OCI-LY3 (cell line): Measurements from ENCODE around the gene IL18.
"Not testable (repeated sequence)": the region's sequence is repeated elsewhere in the genome, so short reads cannot be mapped to it uniquely, and the experiment has no call there.

ENCODE experiments used
- H2AFZ ChIP-seq: fragments of 200-600, 300-600 bp; shearing (Covaris generic); 2 replicates; pipeline ENCODE4 v1.6.0; 2014; ENCODE audit warnings: antibody characterized with exemption, low read depth, low read length
- H3K27ac ChIP-seq: fragments of 200-600, 300-600 bp; sonication (generic); 2 replicates; pipeline ENCODE4 v1.5.1; 2014; ENCODE audit warnings: mild to moderate bottlenecking, low read length, moderate library complexity, mixed read lengths
- H3K27me3 ChIP-seq: fragments of 200-600, 300-600 bp; sonication (generic); 2 replicates; pipeline ENCODE4 v1.6.1; 2014; ENCODE audit warnings: low read depth, low read length, mixed read lengths
- H3K36me3 ChIP-seq: fragments of 200-600, 300-600 bp; sonication (generic); replicated peaks from 2 replicates; pipeline ENCODE3; 2014; ENCODE audit warnings: low read depth, low read length, mixed read lengths
- H3K4me1 ChIP-seq: fragments of 300-600, 200-600 bp; sonication (generic); 2 replicates; pipeline ENCODE4 v1.6.1; 2014; ENCODE audit warnings: low read length, mixed read lengths
- H3K4me2 ChIP-seq: fragments of 200-600, 300-600 bp; sonication (generic); 2 replicates; pipeline ENCODE4 v1.6.1; 2014; ENCODE audit warnings: low read length, mixed read lengths
- H3K4me3 ChIP-seq: fragments of 300-600, 200-600 bp; sonication (generic); 2 replicates; pipeline ENCODE4 v1.5.1; 2014; ENCODE audit warnings: antibody characterized with exemption, mild to moderate bottlenecking, low read length, moderate library complexity
- H3K79me2 ChIP-seq: fragments of 300-600, 200-600 bp; shearing (Covaris generic); 2 replicates; pipeline ENCODE4 v1.6.1; 2014; ENCODE audit warnings: mild to moderate bottlenecking, low read length, mixed read lengths
- H3K9ac ChIP-seq: fragments of 300-600, 200-600 bp; shearing (Covaris generic); 2 replicates; pipeline ENCODE4 v1.6.0; 2014; ENCODE audit warnings: mild to moderate bottlenecking, low read length, moderate library complexity
- H3K9me3 ChIP-seq: fragments of 200-600, 300-600 bp; shearing (Covaris generic); 2 replicates; pipeline ENCODE4 v1.6.1; 2014; ENCODE audit warnings: low read length, mixed read lengths; ENCODE audit not compliant: insufficient read depth
- H4K20me1 ChIP-seq: fragments of 200-600, 300-600 bp; sonication (generic); 2 replicates; pipeline ENCODE4 v1.6.1; 2016; ENCODE audit warnings: low read length, mixed read lengths; ENCODE audit not compliant: insufficient read depth
- EZH2phosphoT487 ChIP-seq: fragments of 200-600 bp; shearing (Covaris generic); IDR thresholded peaks from 2 replicates; pipeline ENCODE4 v1.6.1; 2018; ENCODE audit warnings: antibody characterized with exemption, mixed run types, low read depth
- TF ChIP-seq, protein P1 (sequence below): fragments of 200-600, 300-600 bp; sonication (generic); IDR thresholded peaks from 2 replicates; pipeline ENCODE4 v1.5.1; 2014; ENCODE audit warnings: antibody characterized with exemption, low read length, low read depth

The IL18 gene

DNA sequence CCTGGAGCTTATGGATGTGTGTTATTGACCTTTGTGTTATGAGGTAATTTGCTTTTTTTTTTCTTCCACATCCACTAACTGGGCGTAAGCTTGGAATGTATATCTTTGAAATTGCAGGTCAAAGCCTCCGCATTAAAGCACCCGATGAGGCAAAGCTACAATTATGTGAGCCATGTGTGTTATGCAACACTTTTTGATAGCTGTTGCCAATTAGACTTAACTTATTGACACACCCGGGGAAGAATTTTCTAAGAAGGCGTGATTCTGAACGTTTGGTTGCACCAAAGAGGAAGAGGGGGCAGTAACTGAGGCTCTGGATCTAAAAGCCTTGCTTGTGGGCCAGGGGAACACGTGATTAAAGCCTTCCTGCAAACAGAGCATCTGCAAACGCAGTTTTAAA, 2.7 kb upstream of the IL18 start:
- H3K27ac ChIP-seq, result no peak overlapping the region
- no peaks in the 10 kb centered on the region for H3K36me3 ChIP-seq
- H4K20me1 ChIP-seq, result no peaks in the 10 kb centered on the region
- no peak overlapping the region for H3K9ac ChIP-seq
- peaks cover 21% of the 10 kb centered on the region; the same call in 1 of the 2 replicates for H3K27me3 ChIP-seq
- H2AFZ ChIP-seq, result no peak overlapping the region
- peaks cover 6% of the 10 kb centered on the region; the same call in 1 of the 2 replicates for H3K4me1 ChIP-seq
- no peaks in the 10 kb centered on the region for H3K9me3 ChIP-seq
- no peak overlapping the region for H3K4me3 ChIP-seq
- H3K79me2 ChIP-seq, result no peaks in the 10 kb centered on the region
- H3K4me2 ChIP-seq, result no peak overlapping the region
- TF ChIP-seq, protein P1, sequence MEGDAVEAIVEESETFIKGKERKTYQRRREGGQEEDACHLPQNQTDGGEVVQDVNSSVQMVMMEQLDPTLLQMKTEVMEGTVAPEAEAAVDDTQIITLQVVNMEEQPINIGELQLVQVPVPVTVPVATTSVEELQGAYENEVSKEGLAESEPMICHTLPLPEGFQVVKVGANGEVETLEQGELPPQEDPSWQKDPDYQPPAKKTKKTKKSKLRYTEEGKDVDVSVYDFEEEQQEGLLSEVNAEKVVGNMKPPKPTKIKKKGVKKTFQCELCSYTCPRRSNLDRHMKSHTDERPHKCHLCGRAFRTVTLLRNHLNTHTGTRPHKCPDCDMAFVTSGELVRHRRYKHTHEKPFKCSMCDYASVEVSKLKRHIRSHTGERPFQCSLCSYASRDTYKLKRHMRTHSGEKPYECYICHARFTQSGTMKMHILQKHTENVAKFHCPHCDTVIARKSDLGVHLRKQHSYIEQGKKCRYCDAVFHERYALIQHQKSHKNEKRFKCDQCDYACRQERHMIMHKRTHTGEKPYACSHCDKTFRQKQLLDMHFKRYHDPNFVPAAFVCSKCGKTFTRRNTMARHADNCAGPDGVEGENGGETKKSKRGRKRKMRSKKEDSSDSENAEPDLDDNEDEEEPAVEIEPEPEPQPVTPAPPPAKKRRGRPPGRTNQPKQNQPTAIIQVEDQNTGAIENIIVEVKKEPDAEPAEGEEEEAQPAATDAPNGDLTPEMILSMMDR, result no peak

DNA sequence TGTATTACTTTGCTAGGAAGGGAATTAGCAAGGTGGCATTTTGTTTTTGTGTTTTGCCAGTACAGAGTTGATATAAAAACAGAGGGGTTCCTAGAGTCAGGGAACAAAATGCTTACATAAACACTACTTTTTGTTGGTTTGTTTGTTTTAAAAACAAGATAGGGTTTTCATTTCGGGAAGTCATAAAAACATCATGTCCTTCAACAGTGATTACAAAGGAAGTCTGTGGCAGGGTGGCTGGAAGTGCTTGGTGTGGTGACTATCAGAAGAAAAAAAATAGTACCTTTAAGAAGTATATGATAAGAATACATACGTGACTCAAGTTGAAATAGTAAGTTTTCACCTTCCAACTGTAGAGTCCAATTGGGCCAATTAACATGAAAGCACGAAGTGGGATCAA, 1.2 kb upstream of the IL18 start:
- Histone ChIP-seq H3K79me2 (no peaks in the 10 kb centered on the region), H3K4me1 (peaks cover 6% of the 10 kb centered on the region; the same call in 1 of the 2 replicates), H3K4me3 (no peak overlapping the region), H3K9me3 (no peaks in the 10 kb centered on the region), H4K20me1 (no peaks in the 10 kb centered on the region), H3K27ac (no peak overlapping the region), H3K36me3 (no peaks in the 10 kb centered on the region), H3K4me2 (no peak overlapping the region), H3K27me3 (peaks cover 15% of the 10 kb centered on the region; the same call in 1 of the 2 replicates), H2AFZ (no peak overlapping the region), H3K9ac (no peak overlapping the region)
- TF ChIP-seq, protein P1, result no peak
- no peak for TF ChIP-seq EZH2phosphoT487

DNA sequence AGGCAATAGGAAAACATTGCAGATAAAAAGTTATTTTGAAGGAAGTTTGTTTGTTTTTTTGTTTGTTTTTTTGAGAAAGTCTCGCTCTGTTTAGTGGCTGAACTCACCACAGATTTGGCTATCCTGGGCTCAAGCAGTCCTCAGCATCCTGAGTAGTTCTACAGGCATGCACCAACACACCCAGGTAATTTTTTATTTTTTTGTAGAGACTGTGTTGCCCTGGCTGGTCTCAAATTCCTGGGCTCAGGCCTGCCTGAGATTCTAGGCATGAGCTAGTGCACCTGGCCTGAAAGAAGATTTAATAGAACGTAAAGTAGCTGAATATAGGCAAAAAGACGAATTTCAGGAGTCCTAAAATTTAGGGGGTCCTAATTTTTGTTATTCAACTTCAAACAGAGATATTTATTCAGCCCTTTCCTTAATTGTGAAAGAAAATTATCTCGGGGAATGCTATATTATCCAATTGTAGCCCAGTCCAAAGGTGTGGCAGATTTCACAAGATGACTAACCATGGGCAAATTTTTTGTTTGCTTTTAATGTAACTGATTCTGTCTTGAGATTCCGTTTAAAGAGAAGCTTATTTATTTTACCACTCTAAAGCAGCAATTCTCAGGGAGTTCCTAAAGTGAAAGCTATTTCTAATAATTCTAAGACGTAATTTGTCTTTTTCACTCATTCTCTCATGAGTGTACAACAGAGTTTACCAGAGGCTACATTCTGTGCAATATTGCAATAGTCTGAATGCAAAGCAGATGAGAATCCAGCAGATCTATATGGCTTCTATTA, 940 bp downstream of the IL18 start:
- Histone ChIP-seq H3K9ac (no peak overlapping the region), H4K20me1 (no peaks in the 10 kb centered on the region), H3K27ac (no peak overlapping the region), H3K4me1 (peaks cover 17% of the 10 kb centered on the region), H3K79me2 (no peaks in the 10 kb centered on the region), H2AFZ (no peak overlapping the region), H3K4me3 (no peak overlapping the region), H3K4me2 (peak overlapping the region; percentile 80), H3K36me3 (no peaks in the 10 kb centered on the region), H3K9me3 (no peaks in the 10 kb centered on the region), H3K27me3 (peaks cover 4% of the 10 kb centered on the region; the same call in 1 of the 2 replicates)
- TF ChIP-seq EZH2phosphoT487, result no peak
- TF ChIP-seq, protein P1, result no peak

DNA sequence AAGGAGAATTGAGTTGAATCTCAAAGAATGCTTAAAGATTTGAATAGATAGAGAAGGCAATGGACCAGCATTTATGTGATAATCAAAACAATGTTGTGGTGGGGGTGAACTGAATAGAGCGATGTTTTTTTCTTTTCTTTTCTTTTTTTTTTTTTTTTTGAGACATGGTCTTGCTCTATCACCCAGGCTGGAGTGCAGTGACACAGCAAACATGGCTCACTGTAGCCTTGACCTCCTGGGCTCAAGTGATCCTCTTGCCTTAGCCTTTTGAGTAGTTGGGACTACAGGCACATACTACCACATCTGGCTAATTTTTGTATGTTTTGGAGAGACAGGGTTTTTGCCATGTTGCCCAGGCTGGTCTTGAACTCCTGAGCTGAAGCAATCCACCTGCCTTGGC, 1.7 kb downstream of the IL18 start:
- not testable (repeated sequence) for H3K9me3 ChIP-seq, H3K4me3 ChIP-seq, H3K4me2 ChIP-seq, H3K9ac ChIP-seq, H3K79me2 ChIP-seq, H3K27me3 ChIP-seq, H3K36me3 ChIP-seq, H2AFZ ChIP-seq, H3K27ac ChIP-seq, H4K20me1 ChIP-seq
- H3K4me1 ChIP-seq, result peaks cover 17% of the 10 kb centered on the region
